ENCODE data around the gene CLDN9.

- TF ChIP-seq POLR2A (IDR thresholded peaks at IDR 0.05) (no peak), CTCF (IDR thresholded peaks at IDR 0.05) (no peak)
These were observed 26.0 kb upstream of the CLDN9 start for GRCh38 chr16:2986623-2987188.
